NCI-H1436 treated with DMSO at 0.1 percent for 48 hours (cell line): ENCODE data around the gene NR5A2.

Source experiments
- DNase-seq: peaks from one replicate; lab custom pipeline; 2025; lab: John Stamatoyannopoulos, UW

NR5A2 gene

GRCh38 chr1:200206340-200206739 is 178.8 kb downstream of the NR5A2 start:
- DNase-seq = no peak

GRCh38 chr1:200206761-200207160 is 179.3 kb downstream of the NR5A2 start:
- no peak for DNase-seq

- DNase-seq = no peak
Measured at GRCh38 chr1:200207711-200208126, 180.2 kb downstream of the NR5A2 start.

GRCh38 chr1:200211157-200211556 is 183.6 kb downstream of the NR5A2 start:
- no peak for DNase-seq

GRCh38 chr1:200213392-200213791 is 185.9 kb downstream of the NR5A2 start:
- DNase-seq = no peak

- DNase-seq = no peak
Measured at GRCh38 chr1:200213921-200214320, 186.4 kb downstream of the NR5A2 start.

GRCh38 chr1:200215350-200215749 is 187.8 kb downstream of the NR5A2 start:
- no peak for DNase-seq

GRCh38 chr1:200217703-200218102 is 190.2 kb downstream of the NR5A2 start:
- DNase-seq = no peak

GRCh38 chr1:200221614-200222282 is 194.2 kb downstream of the NR5A2 start:
- no peak for DNase-seq

GRCh38 chr1:200223207-200223606 is 195.7 kb downstream of the NR5A2 start:
- DNase-seq = no peak

GRCh38 chr1:200223613-200224012 is 196.1 kb downstream of the NR5A2 start:
- DNase-seq = no peak

- no peak for DNase-seq
Measured at GRCh38 chr1:200224315-200224714, 196.8 kb downstream of the NR5A2 start.

GRCh38 chr1:200226268-200226968 is 198.9 kb downstream of the NR5A2 start:
- no peak for DNase-seq

- no peak for DNase-seq
Measured at GRCh38 chr1:200226969-200227303, 199.4 kb downstream of the NR5A2 start.
